HG02973 (cell line): Measurements from ENCODE around the gene DIS3L2.
"Not testable (repeated sequence)": the region's sequence is repeated elsewhere in the genome, so short reads cannot be mapped to it uniquely, and the experiment has no call there.

Experiments
- ATAC-seq: cut with Tn5 transposase; IDR thresholded peaks from one replicate; pipeline ENCODE4 v1.9.1; 2021; ENCODE audit warnings: moderate library complexity; ENCODE audit not compliant: unreplicated experiment

Gene DIS3L2

GRCh38 chr2:232291343-232291742 lies 329.8 kb downstream of the DIS3L2 start:
- ATAC-seq, result no peak

GRCh38 chr2:232292395-232293154 lies 331.1 kb downstream of the DIS3L2 start:
- ATAC-seq, result peak; percentile 67

- no peak for ATAC-seq
Measured at GRCh38 chr2:232293191-232293590, 331.7 kb downstream of the DIS3L2 start.

- ATAC-seq, result no peak
Measured at GRCh38 chr2:232295971-232296370, 334.5 kb downstream of the DIS3L2 start.

- ATAC-seq, result no peak
Measured at GRCh38 chr2:232296776-232297525, 335.4 kb downstream of the DIS3L2 start.

- ATAC-seq, result no peak
Measured at GRCh38 chr2:232299084-232299483, 337.6 kb downstream of the DIS3L2 start.

GRCh38 chr2:232299927-232300674 lies 338.6 kb downstream of the DIS3L2 start:
- no peak for ATAC-seq

- ATAC-seq, result no peak
Measured at GRCh38 chr2:232300894-232301387, 339.4 kb downstream of the DIS3L2 start.

GRCh38 chr2:232304236-232304635 lies 342.7 kb downstream of the DIS3L2 start:
- no peak for ATAC-seq

- ATAC-seq, result no peak
Measured at GRCh38 chr2:232306741-232307305, 345.3 kb downstream of the DIS3L2 start.

- ATAC-seq, result no peak
Measured at GRCh38 chr2:232307854-232308253, 346.3 kb downstream of the DIS3L2 start.

GRCh38 chr2:232308986-232309385 lies 347.5 kb downstream of the DIS3L2 start:
- ATAC-seq, result no peak

- ATAC-seq, result no peak
Measured at GRCh38 chr2:232309592-232309991, 348.1 kb downstream of the DIS3L2 start.

- no peak for ATAC-seq
Measured at GRCh38 chr2:232310121-232310520, 348.6 kb downstream of the DIS3L2 start.

- no peak for ATAC-seq
Measured at GRCh38 chr2:232310696-232311095, 349.2 kb downstream of the DIS3L2 start.

- not testable (repeated sequence) for ATAC-seq
Measured at GRCh38 chr2:232313645-232314044, 352.1 kb downstream of the DIS3L2 start.

- ATAC-seq, result peak; percentile 75
Measured at GRCh38 chr2:232315049-232315922, 353.8 kb downstream of the DIS3L2 start.

GRCh38 chr2:232315923-232316299 lies 354.4 kb downstream of the DIS3L2 start:
- ATAC-seq, result peak; percentile 6

GRCh38 chr2:232316461-232317330 lies 355.2 kb downstream of the DIS3L2 start:
- no peak for ATAC-seq
